NB4 (cell line): Measurements from ENCODE around the gene ATP1A4.

Experiments used
- POLR2A ChIP-seq: IDR thresholded peaks from 2 replicates; pipeline ENCODE4 v1.6.1; 2011; ENCODE audit warnings: mild to moderate bottlenecking; ENCODE audit not compliant: insufficient read length; ENCODE audit errors: extremely low read depth
- TF ChIP-seq, protein P1 (sequence below): IDR thresholded peaks from one replicate; pipeline ENCODE4 v1.5.1; 2012; ENCODE audit warnings: low read depth, low read length
- TF ChIP-seq, protein P2 (sequence below): IDR thresholded peaks from 2 replicates; pipeline ENCODE4 v1.6.1; 2011; ENCODE audit warnings: low read depth, low read length

GRCh38 chr1:160228431-160228830 is 77.0 kb downstream of the ATP1A4 start:
- TF ChIP-seq, protein P1, sequence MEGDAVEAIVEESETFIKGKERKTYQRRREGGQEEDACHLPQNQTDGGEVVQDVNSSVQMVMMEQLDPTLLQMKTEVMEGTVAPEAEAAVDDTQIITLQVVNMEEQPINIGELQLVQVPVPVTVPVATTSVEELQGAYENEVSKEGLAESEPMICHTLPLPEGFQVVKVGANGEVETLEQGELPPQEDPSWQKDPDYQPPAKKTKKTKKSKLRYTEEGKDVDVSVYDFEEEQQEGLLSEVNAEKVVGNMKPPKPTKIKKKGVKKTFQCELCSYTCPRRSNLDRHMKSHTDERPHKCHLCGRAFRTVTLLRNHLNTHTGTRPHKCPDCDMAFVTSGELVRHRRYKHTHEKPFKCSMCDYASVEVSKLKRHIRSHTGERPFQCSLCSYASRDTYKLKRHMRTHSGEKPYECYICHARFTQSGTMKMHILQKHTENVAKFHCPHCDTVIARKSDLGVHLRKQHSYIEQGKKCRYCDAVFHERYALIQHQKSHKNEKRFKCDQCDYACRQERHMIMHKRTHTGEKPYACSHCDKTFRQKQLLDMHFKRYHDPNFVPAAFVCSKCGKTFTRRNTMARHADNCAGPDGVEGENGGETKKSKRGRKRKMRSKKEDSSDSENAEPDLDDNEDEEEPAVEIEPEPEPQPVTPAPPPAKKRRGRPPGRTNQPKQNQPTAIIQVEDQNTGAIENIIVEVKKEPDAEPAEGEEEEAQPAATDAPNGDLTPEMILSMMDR: no peak
- TF ChIP-seq, protein P2, sequence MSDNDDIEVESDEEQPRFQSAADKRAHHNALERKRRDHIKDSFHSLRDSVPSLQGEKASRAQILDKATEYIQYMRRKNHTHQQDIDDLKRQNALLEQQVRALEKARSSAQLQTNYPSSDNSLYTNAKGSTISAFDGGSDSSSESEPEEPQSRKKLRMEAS: no peak
- TF ChIP-seq POLR2A: no peak
